BLaER1 treated with 17β-estradiol and CSF1 and Interleukin-3, amounts not matched to agents 10 nM and 100 nM (cell line): ENCODE data around the gene MYO1D.

Source experiments
- H3K27ac ChIP-seq, 11 experiments: shearing (Covaris generic); formaldehyde crosslinking; 2 replicates each; pipeline ENCODE4 v1.8.1; 2022
- H3K27me3 ChIP-seq, 11 experiments: shearing (Covaris generic); formaldehyde crosslinking; 2 replicates each; pipeline ENCODE4 v1.8.1; 2022
- H3K36me3 ChIP-seq, 11 experiments: shearing (Covaris generic); formaldehyde crosslinking; 2 replicates each; pipeline ENCODE4 v1.8.1; 2022
- H3K4me1 ChIP-seq, 10 experiments: shearing (Covaris generic); formaldehyde crosslinking; 2 replicates each; pipeline ENCODE4 v1.8.1; 2022
- H3K4me2 ChIP-seq, 11 experiments: shearing (Covaris generic); formaldehyde crosslinking; 2 replicates each; pipeline ENCODE4 v1.8.1; 2022
- H3K4me3 ChIP-seq, 10 experiments: shearing (Covaris generic); formaldehyde crosslinking; 2 replicates each; pipeline ENCODE4 v1.8.1; 2022
- H3K9ac ChIP-seq, 11 experiments: shearing (Covaris generic); formaldehyde crosslinking; 2 replicates each; pipeline ENCODE4 v1.8.1; 2022
- H3K9me3 ChIP-seq, 11 experiments: shearing (Covaris generic); formaldehyde crosslinking; replicated peaks in 1 of 11; 2 replicates each; pipeline ENCODE4 v1.8.1; 2022
- H4K20me1 ChIP-seq, 11 experiments: shearing (Covaris generic); formaldehyde crosslinking; 2 replicates each; pipeline ENCODE4 v1.8.1; 2022
- Cebpa-rat ChIP-seq, 11 experiments: shearing (Covaris generic); IDR thresholded peaks; 2 replicates each; pipeline ENCODE4 v1.8.1; 2022

MYO1D gene

GRCh38 chr17:32914181-32914580, 37.3 kb upstream of the MYO1D start:
- no peaks in the 10 kb centered on the region for H3K4me1 ChIP-seq
- H3K36me3 ChIP-seq: no peaks in the 10 kb centered on the region
- no peaks in the 10 kb centered on the region for H3K27me3 ChIP-seq
- no peak overlapping the region for H3K27ac ChIP-seq
- no peak overlapping the region for H3K9ac ChIP-seq
- no peak overlapping the region for H3K4me2 ChIP-seq
- H3K9me3 ChIP-seq: no peaks in the 10 kb centered on the region
- TF ChIP-seq Cebpa-rat (IDR thresholded peaks at IDR 0.05): no peak
- H3K4me3 ChIP-seq: no peak overlapping the region
- H4K20me1 ChIP-seq: no peaks in the 10 kb centered on the region

GRCh38 chr17:32913593-32913992, 36.7 kb upstream of the MYO1D start:
- Histone ChIP-seq H3K4me2 (no peak overlapping the region), H4K20me1 (no peaks in the 10 kb centered on the region), H3K27ac (no peak overlapping the region), H3K4me1 (no peaks in the 10 kb centered on the region), H3K9me3 (no peaks in the 10 kb centered on the region), H3K36me3 (no peaks in the 10 kb centered on the region), H3K4me3 (no peak overlapping the region), H3K27me3 (no peaks in the 10 kb centered on the region), H3K9ac (no peak overlapping the region)
- no peak for TF ChIP-seq Cebpa-rat (IDR thresholded peaks at IDR 0.05)

DNA sequence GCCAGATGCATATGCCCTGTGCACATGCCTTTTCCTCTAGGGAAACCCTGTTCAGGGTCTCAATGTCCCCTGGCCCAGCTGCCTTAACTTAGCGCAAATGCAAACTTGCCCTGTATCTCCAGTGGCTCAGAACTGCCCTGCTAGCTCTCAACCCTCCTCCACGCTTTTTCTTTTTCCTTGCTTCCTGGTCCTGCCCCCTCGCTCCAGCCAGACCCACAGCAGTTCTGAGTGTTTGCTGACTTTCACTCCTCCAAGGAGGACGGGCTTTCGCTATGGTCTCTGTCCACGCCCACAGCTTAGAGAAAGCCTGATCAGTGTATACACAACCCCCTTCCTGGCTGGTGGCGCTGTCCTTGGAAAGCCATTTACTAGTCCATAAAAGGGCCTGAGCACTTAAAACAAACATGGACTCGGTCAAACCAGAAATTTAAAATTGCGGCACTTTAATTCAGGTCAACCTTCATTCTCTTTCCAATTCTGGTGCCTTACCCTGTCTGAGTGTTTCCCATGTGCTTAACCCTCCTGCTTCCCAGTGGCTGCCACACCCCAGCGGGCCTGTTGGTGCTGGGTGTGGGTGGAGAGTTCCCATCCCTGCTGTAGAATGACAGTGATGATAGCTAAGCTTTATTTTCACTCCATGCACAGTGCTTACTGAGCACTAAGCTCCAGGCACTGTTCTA, 35.4 kb upstream of the MYO1D start:
- Histone ChIP-seq H3K36me3 (no peaks in the 10 kb centered on the region), H3K4me3 (no peak overlapping the region), H3K4me1 (peaks cover 0 to 3% (median 0%) of the 10 kb centered on the region in 10 experiments; a peak in 2 of 20 replicates), H3K4me2 (no peak overlapping the region), H3K27me3 (no peaks in the 10 kb centered on the region), H3K9me3 (no peaks in the 10 kb centered on the region), H3K9ac (no peak overlapping the region), H4K20me1 (no peaks in the 10 kb centered on the region), H3K27ac (no peak overlapping the region)
- TF ChIP-seq Cebpa-rat (IDR thresholded peaks at IDR 0.05): no peak

- Histone ChIP-seq H4K20me1 (no peaks in the 10 kb centered on the region), H3K4me1 (peaks cover 0 to 4% (median 0%) of the 10 kb centered on the region in 10 experiments; a peak in 2 of 20 replicates), H3K4me3 (no peak overlapping the region), H3K4me2 (no peak overlapping the region), H3K27me3 (no peaks in the 10 kb centered on the region), H3K27ac (no peak overlapping the region), H3K9me3 (no peaks in the 10 kb centered on the region), H3K9ac (no peak overlapping the region), H3K36me3 (no peaks in the 10 kb centered on the region)
- TF ChIP-seq Cebpa-rat (IDR thresholded peaks at IDR 0.05): no peak
Measured at GRCh38 chr17:32910769-32911168, 33.8 kb upstream of the MYO1D start.

DNA sequence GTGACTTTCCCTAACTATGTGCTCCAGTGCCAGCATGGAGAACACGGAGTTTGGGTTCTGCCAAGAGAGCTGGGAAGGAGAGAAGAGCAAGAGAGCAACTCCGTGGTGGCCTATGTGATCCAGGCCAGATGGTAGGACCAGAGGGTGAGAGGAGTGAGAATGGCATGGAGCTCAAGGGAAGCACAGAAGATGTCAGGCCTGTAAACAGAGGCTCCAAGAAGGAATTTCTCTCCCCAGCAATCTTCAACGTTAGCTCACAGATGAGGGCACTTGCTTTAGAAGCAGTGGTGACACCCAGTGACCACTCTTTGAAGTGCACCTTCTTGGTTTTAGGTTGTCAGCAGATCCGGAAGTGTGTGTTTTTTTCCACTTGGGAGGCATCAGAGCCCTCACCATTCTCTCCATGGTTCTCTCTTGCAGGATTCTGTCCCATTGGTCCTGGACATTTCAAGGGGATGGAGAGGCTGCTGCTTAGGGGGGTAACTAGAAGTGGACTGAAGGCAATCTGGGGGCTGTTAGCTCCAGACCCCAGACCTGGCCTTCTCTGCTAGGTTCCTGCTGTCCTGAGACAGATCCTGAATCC, 33.0 kb upstream of the MYO1D start:
- H3K4me3 ChIP-seq: no peak overlapping the region
- peak overlapping the region in 5 of 11 experiments; percentile 9 to 35 (median 32); a peak in 3 of 22 replicates for H3K27ac ChIP-seq
- no peaks in the 10 kb centered on the region for H3K36me3 ChIP-seq
- peaks cover 0 to 4% (median 0%) of the 10 kb centered on the region in 10 experiments; a peak in 2 of 20 replicates for H3K4me1 ChIP-seq
- TF ChIP-seq Cebpa-rat (IDR thresholded peaks at IDR 0.05): no peak
- no peak overlapping the region for H3K4me2 ChIP-seq
- H3K9me3 ChIP-seq: no peaks in the 10 kb centered on the region
- H4K20me1 ChIP-seq: no peaks in the 10 kb centered on the region
- no peak overlapping the region for H3K9ac ChIP-seq
- no peaks in the 10 kb centered on the region for H3K27me3 ChIP-seq

DNA sequence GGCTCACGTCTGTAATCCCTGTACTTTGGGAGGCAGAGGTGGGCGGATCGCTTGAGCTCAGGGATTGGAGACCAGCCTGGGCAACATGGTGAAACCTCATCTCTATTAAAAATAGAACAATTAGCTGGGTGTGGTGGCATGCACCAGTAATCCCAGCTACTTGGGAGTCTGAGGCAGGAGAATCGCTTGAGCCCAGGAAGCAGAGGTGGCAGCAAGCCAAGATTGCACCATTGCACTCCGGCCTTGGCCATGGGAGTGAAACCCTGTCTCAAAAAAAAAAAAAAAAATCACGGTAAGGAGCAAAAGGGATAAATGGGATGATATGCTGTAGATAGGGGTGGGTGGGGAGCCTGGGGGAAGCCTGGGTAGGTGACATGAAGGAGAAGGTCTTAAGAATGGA, 30.7 kb upstream of the MYO1D start:
- no peaks in the 10 kb centered on the region for H3K27me3 ChIP-seq
- TF ChIP-seq Cebpa-rat (IDR thresholded peaks at IDR 0.05): no peak

GRCh38 chr17:32904891-32905290, 28.0 kb upstream of the MYO1D start:
- no peak overlapping the region for H3K4me3 ChIP-seq

More for the DNA sequence above, 30.7 kb upstream of the MYO1D start:
- Histone ChIP-seq H3K27ac (no peak overlapping the region), H3K4me3 (no peak overlapping the region), H3K4me1 (peaks cover 0 to 4% (median 0%) of the 10 kb centered on the region in 10 experiments; a peak in 2 of 20 replicates), H3K9me3 (peaks cover 0 to 2% (median 0%) of the 10 kb centered on the region in 11 experiments; a peak in 1 of 22 replicates), H3K4me2 (peak overlapping the region in 5 of 11 experiments; percentile 8 to 47 (median 30); a peak in 3 of 22 replicates), H3K36me3 (no peaks in the 10 kb centered on the region), H3K9ac (no peak overlapping the region), H4K20me1 (no peaks in the 10 kb centered on the region)

DNA sequence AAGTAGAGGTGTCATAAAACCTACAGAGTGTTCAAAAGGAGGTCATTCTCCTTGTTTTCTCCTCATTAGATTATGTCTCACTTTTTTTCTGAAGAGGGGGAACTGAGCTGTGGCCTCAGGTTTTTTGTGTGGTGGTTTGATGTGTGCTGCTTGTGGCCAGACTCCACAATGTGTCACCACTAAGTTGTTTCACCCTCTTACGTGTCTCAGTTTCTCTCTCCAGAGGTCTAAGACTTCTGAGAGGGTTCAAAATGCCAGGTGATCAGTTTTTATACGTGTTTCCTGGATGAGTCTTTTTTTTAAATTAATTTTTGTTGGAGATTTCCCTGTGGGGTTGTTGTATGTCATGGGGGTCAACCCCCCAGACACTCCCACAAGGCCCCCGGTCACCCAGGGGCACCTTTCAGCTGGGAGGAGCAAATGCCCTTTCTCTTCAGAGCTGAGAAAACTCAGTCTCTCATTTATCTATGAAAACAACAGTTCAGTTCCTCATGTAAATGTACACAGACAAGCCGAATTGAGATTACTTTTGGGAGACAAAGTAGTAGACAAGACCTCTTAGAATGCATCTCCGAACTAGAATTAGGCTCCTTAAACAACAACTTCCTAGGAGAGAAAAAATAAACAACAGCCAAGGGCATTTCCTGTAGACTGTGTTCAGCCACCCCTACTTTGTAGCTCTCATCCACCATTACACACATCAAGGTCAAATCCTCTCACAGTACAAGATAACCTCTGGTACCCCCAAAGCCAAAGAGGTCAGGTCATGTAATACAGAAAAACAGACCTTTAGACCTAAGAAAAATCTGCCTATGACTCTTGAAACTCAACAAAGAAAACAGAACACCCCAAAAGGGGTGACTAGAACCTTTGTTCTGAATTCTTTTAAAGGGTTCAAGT, 27.1 kb upstream of the MYO1D start:
- Histone ChIP-seq H3K9ac (no peak overlapping the region), H3K27me3 (no peaks in the 10 kb centered on the region), H3K36me3 (no peaks in the 10 kb centered on the region), H3K4me2 (no peak overlapping the region), H3K4me1 (peaks cover 0 to 4% (median 0%) of the 10 kb centered on the region in 10 experiments; a peak in 2 of 20 replicates), H3K27ac (no peak overlapping the region), H3K9me3 (peaks cover 0 to 20% (median 14%) of the 10 kb centered on the region in 11 experiments; a peak in 13 of 22 replicates), H3K4me3 (no peak overlapping the region), H4K20me1 (no peaks in the 10 kb centered on the region)
- TF ChIP-seq Cebpa-rat (IDR thresholded peaks at IDR 0.05): no peak

More at GRCh38 chr17:32904891-32905290, 28.0 kb upstream of the MYO1D start:
- Histone ChIP-seq H4K20me1 (no peaks in the 10 kb centered on the region), H3K27ac (no peak overlapping the region), H3K9me3 (peaks cover 0 to 20% (median 14%) of the 10 kb centered on the region in 11 experiments; a peak in 13 of 22 replicates), H3K4me1 (peaks cover 0 to 4% (median 0%) of the 10 kb centered on the region in 10 experiments; a peak in 2 of 20 replicates), H3K36me3 (no peaks in the 10 kb centered on the region), H3K27me3 (no peaks in the 10 kb centered on the region), H3K4me2 (no peak overlapping the region), H3K9ac (no peak overlapping the region)
- TF ChIP-seq Cebpa-rat (IDR thresholded peaks at IDR 0.05): no peak

DNA sequence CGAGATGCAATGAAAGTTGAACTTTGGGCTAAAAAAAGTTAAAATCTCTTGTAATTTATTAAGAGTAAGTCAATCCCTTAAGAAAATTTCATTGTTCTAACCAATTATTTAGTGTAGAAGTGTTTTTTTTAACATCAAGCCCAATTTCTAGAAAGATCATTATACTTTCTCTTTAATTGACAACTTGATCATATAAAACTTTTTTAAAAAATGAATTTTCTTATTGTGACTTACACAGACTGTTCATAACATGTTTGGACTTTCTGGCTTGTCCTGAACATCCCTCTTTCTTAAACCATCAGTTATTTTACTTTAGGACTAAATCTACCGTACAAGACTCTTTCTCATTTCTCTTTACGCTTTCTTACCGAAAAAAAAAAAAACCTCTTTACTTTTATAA, 24.8 kb upstream of the MYO1D start:
- Histone ChIP-seq H3K27me3 (no peaks in the 10 kb centered on the region), H3K4me2 (no peak overlapping the region), H4K20me1 (no peaks in the 10 kb centered on the region), H3K36me3 (no peaks in the 10 kb centered on the region), H3K4me1 (no peaks in the 10 kb centered on the region), H3K4me3 (no peak overlapping the region), H3K9me3 (peaks cover 0 to 20% (median 14%) of the 10 kb centered on the region in 11 experiments; a peak in 13 of 22 replicates), H3K9ac (no peak overlapping the region), H3K27ac (no peak overlapping the region)
- TF ChIP-seq Cebpa-rat (IDR thresholded peaks at IDR 0.05): no peak
